Measurements from ENCODE around the gene LTK.
"Not testable (repeated sequence)": the region's sequence is repeated elsewhere in the genome, so short reads cannot be mapped to it uniquely, and the experiment has no call there.

Gene LTK

DNA sequence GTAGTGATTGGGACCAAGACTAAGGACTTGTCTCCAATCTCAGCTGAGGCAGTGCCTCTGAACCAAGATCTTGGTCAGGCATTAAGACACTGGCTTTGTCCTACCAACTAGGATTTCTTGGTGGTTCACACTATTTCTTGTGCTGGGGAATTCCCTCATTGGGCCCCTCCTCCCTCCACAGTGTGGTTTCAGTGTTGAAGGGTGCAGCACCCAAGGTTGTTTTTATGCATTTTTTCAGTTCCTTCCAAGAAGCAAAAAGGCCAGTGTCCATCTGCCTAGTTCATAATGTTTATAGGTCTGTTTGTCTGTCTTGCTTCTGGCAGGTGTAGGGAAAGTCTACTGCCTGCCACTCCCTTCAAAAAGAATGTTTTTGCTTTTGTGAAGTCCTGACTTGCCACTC, 30.5 kb downstream of the LTK start:
- Histone ChIP-seq H4K20me1 (no peaks in the 10 kb centered on the region), H3K9ac (no peak overlapping the region), H3K9me3 (peaks cover 8% of the 10 kb centered on the region), H3K4me3 (no peak overlapping the region), H3K27me3 (no peaks in the 10 kb centered on the region), H3K27ac (no peak overlapping the region), H3K4me2 (no peak overlapping the region), H3K4me1 (no peaks in the 10 kb centered on the region), H3K36me3 (peaks cover 63% of the 10 kb centered on the region)
- no peak for TF ChIP-seq Cebpa-rat (IDR thresholded peaks at IDR 0.05)

DNA sequence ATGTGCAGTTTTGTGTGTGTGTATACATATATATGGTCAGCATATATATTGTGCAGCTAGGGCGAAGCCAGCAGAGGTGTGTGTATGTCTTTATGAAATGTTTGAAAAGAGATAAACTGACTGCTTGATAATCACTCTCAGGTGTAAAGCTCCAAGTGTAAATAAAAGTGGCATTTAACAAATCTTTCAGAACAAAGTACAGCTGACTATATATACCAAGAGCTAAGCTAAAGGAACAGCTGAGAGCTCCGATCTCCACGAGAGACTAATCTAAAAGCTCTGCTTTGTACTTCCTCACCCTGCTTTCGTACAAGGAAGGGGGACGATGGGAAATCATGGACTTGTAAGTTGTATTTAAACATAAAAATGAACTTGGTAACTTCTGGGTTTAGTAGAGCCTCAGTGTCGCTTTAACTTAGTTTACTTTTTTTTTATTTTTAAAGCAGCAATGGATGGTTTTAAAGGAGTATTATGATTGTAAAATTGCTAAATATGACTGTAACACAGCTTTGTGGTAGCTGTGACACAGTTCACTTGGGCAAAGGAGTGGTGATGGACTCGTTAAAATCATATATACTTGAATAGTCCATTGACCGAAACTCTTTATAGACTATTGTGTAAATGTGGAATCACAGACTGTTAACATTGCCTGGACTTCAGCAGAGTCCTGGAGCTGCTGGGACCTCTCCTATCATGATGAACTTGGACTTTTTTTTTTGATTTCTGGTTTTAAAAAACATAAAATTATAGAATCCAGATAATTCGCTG, 31.3 kb downstream of the LTK start:
- no peak overlapping the region for H3K4me3 ChIP-seq
- peaks cover 8% of the 10 kb centered on the region for H3K9me3 ChIP-seq
- no peak overlapping the region for H3K4me2 ChIP-seq
- no peak overlapping the region for H3K27ac ChIP-seq
- peaks cover 72% of the 10 kb centered on the region for H3K36me3 ChIP-seq
- no peaks in the 10 kb centered on the region for H3K27me3 ChIP-seq
- no peak overlapping the region for H3K9ac ChIP-seq
- H3K4me1 ChIP-seq = no peaks in the 10 kb centered on the region
- no peaks in the 10 kb centered on the region for H4K20me1 ChIP-seq
- no peak for TF ChIP-seq Cebpa-rat (IDR thresholded peaks at IDR 0.05)

DNA sequence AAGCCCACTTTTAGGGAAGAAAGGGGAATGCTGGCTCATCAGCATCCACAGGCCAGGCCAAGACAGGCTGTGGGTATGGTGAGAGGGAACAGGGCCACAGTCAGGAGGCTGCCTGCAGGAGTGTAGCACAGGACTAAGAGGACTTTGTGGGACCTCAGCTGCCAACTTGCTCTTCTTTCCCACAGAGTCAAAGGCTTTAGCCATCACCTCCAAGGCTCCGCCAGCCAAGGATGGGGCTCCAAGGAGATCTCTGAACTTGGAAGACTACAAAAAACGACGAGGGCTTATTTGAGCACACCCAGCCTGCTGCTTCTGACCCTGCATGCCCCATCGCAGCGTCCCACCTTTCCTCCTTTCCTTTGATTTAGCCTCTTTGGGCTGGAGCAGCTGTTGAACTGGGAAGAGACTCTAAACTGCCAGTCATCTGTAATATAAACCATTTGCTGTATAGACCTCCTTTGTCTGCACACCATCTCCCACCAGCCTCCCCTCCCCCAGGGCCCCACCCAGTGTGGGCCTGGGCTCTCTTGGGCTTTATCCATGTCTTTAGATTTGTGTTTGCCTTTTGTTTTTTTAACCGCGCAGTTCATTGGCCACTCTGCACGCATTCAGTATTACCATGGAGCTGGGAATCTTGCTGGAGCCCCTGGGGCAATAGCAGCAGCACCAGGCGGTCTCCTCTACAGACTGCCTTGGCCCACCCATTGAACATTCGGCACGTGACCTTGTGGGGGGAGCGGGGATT, 33.1 kb downstream of the LTK start:
- peaks cover 8% of the 10 kb centered on the region for H3K9me3 ChIP-seq
- H3K4me2 ChIP-seq = no peak overlapping the region
- peaks cover 89% of the 10 kb centered on the region for H3K36me3 ChIP-seq
- no peaks in the 10 kb centered on the region for H3K27me3 ChIP-seq
- no peak overlapping the region for H3K27ac ChIP-seq
- no peak overlapping the region for H3K9ac ChIP-seq
- no peak for TF ChIP-seq Cebpa-rat (IDR thresholded peaks at IDR 0.05)
- H3K4me3 ChIP-seq = no peak overlapping the region
- H4K20me1 ChIP-seq = no peaks in the 10 kb centered on the region
- H3K4me1 ChIP-seq = no peaks in the 10 kb centered on the region

DNA sequence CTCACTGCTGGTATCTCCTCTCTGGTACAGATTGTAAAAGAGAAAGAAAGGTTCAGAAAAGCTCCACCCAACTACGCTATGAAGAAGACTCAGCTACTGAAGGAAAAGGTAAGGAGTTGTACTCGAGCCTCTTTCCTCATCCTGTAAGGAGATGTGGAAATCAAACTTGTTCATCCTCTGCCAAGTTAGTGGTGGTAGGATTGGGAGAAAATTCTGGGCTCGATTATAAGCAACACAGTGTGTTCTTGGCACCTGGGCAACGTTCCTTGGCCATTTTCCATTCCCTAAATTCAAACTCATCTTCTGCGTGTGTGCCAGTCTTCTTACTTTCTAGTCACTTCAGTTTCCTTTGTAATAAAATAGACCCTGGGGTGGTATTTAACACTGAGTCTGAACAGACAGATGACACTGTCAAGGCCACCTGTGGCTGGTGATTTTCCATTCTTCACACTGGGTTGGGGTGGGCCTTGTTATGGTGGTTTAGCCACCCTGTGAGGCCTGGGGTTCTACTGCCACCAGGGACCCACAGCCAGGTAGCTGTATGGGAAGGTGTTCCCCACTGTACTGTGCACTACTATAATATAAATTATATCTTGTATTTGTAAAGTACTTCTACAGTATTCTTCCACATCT, 37.1 kb downstream of the LTK start:
- Histone ChIP-seq H3K4me1 (no peaks in the 10 kb centered on the region), H3K36me3 (peaks cover 100% of the 10 kb centered on the region), H3K4me3 (no peak overlapping the region), H4K20me1 (no peaks in the 10 kb centered on the region), H3K4me2 (no peak overlapping the region), H3K27me3 (no peaks in the 10 kb centered on the region), H3K27ac (no peak overlapping the region), H3K9me3 (no peaks in the 10 kb centered on the region), H3K9ac (no peak overlapping the region)
- TF ChIP-seq Cebpa-rat (IDR thresholded peaks at IDR 0.05) = no peak

DNA sequence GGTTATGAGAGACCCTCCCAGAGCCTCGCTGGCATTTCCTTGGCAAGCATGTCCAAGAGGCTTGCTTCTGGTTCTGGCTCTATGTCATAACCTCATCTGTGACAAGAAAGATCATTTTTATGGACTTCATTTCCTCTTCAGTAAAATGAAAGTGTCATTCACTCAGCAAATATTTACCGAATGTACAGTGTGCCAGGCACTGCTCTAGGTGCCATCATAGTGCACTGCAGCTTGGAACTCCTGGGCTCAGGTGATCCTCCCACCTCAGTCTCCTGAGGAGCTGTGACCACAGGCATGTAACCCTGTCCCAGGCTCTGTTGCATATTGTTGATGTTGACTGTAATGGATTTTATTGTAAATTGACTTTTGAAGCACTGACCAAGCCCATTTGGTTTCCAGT, 38.7 kb downstream of the LTK start:
- no peak overlapping the region for H3K9ac ChIP-seq
- no peaks in the 10 kb centered on the region for H4K20me1 ChIP-seq
- H3K4me3 ChIP-seq = no peak overlapping the region
- H3K9me3 ChIP-seq = no peaks in the 10 kb centered on the region
- no peaks in the 10 kb centered on the region for H3K27me3 ChIP-seq
- no peaks in the 10 kb centered on the region for H3K4me1 ChIP-seq
- H3K36me3 ChIP-seq = peaks cover 100% of the 10 kb centered on the region
- no peak overlapping the region for H3K4me2 ChIP-seq
- TF ChIP-seq Cebpa-rat (IDR thresholded peaks at IDR 0.05) = no peak
- no peak overlapping the region for H3K27ac ChIP-seq

DNA sequence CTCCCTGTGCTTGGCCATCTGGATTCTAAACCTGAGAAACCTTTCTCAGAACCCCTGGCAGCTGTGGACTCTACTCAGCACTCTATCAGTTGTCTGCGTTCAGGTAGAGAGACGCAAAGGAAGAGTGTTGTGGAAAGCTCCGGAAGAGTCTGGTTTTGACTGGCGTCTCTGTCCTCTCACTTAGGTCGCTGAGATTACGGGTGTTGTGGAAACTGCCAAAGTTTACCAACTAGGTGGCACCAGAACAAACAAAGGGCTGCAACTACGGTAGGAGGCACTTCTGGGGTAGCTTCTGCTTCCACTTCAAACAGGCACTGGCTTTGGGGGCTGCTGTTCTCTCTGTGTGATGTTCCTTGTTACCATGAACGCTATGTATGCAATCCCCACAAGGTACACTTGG, 39.2 kb downstream of the LTK start:
- no peak overlapping the region for H3K9ac ChIP-seq
- H3K27ac ChIP-seq = no peak overlapping the region
- no peak overlapping the region for H3K4me2 ChIP-seq
- H4K20me1 ChIP-seq = 0 out of 2 replicates have a peak, but pooled peaks cover under 1% of the 10 kb centered on the region
- no peaks in the 10 kb centered on the region for H3K27me3 ChIP-seq
- no peaks in the 10 kb centered on the region for H3K4me1 ChIP-seq
- no peak for TF ChIP-seq Cebpa-rat (IDR thresholded peaks at IDR 0.05)
- H3K4me3 ChIP-seq = no peak overlapping the region
- H3K36me3 ChIP-seq = peaks cover 100% of the 10 kb centered on the region
- H3K9me3 ChIP-seq = no peaks in the 10 kb centered on the region

DNA sequence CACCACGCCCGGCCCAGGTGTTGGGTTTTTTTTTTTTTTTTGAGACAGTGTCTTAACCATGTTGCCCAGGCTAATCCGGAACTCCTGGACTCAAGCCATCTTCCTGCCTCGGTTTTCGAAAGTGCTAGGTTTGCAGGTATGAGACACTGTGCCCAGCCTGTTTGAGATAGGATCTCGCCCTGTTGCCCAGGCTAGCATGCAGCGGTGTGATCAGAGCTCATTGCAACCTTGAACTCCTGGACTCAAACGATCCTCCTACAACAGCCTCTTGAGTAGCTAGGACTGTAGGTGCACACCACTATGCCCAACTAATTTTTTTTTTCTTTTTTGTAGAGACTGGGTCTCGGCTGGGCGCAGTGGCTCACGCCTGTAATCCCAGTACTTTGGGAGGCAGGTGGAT, 40.2 kb downstream of the LTK start:
- Histone ChIP-seq H3K27me3 (no peaks in the 10 kb centered on the region), H3K9ac (no peak overlapping the region), H3K4me3 (no peak overlapping the region), H3K4me2 (no peak overlapping the region), H3K27ac (no peak overlapping the region), H4K20me1 (0 out of 2 replicates have a peak, but pooled peaks cover 11% of the 10 kb centered on the region), H3K9me3 (no peaks in the 10 kb centered on the region), H3K4me1 (no peaks in the 10 kb centered on the region), H3K36me3 (peaks cover 100% of the 10 kb centered on the region)
- no peak for TF ChIP-seq Cebpa-rat (IDR thresholded peaks at IDR 0.05)

DNA sequence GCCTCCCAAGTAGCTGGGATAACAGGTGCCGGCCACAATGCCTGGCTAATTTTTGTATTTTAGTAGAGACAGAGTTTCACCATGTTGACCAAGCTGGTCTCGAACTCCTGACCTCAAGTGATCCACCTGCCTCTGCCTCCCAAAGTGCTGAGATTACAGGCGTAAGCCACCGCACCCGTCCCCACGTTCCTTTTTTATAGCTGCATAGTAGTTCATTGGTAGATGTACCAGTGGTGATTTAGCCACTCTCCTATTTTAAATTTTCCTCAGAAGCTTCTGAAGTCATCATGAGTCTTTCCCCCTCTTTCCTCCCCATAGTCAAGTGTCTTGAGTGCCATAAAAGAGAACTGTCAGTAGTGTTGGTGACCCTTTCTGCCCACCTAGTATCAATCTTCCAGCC, 44.0 kb downstream of the LTK start:
- Histone ChIP-seq H3K36me3 (peaks cover 98% of the 10 kb centered on the region), H4K20me1 (peaks cover 37% of the 10 kb centered on the region)

DNA sequence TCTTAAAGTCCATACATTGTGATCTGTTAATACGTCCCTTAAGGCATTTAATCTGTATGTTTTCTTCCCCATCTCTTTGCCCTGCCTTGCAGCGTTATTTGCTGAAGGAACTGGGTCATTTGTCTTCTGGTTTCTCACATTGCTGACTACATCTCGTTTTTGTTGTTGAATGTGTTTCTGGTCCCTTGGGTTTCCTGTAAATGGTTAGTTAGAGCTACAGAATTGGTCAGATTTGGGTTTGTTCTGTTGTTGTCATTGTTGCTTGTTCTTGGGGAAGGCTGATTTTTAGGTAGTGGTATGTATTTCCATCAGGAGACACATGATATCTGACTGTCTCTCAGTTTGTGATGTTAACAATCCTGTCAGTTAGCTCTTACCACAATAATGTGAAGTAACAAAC, 46.9 kb downstream of the LTK start:
- H3K9ac ChIP-seq = no peak overlapping the region

More for the DNA sequence above, 44.0 kb downstream of the LTK start:
- not testable (repeated sequence) for H3K4me2 ChIP-seq, H3K4me3 ChIP-seq, H3K27me3 ChIP-seq, H3K4me1 ChIP-seq, H3K9ac ChIP-seq, H3K9me3 ChIP-seq, H3K27ac ChIP-seq

More for the DNA sequence above, 46.9 kb downstream of the LTK start:
- H3K27ac ChIP-seq = no peak overlapping the region
- H3K4me3 ChIP-seq = no peak overlapping the region
- H3K4me1 ChIP-seq = peaks cover 5% of the 10 kb centered on the region; the same call in 1 of the 2 replicates
- no peak for TF ChIP-seq Cebpa-rat (IDR thresholded peaks at IDR 0.05)
- H3K27me3 ChIP-seq = no peaks in the 10 kb centered on the region
- H3K4me2 ChIP-seq = no peak overlapping the region
- H3K36me3 ChIP-seq = peaks cover 96% of the 10 kb centered on the region
- no peaks in the 10 kb centered on the region for H3K9me3 ChIP-seq
- peaks cover 61% of the 10 kb centered on the region for H4K20me1 ChIP-seq
